NCI-H748 (cell line): ENCODE measurements around the gene PRPF18.

Experiments
- DNase-seq: peaks from one replicate; lab custom pipeline; 2025; ENCODE audit not compliant: unreplicated experiment; lab: John Stamatoyannopoulos, UW

Gene PRPF18

GRCh38 chr10:13637894-13638293, 51.1 kb downstream of the PRPF18 start:
- DNase-seq, result no peak

GRCh38 chr10:13642293-13642692, 55.5 kb downstream of the PRPF18 start:
- DNase-seq, result no peak

GRCh38 chr10:13643016-13643415, 56.3 kb downstream of the PRPF18 start:
- no peak for DNase-seq

GRCh38 chr10:13644866-13645265, 58.1 kb downstream of the PRPF18 start:
- no peak for DNase-seq

- DNase-seq, result no peak
Measured at GRCh38 chr10:13648425-13648824, 61.7 kb downstream of the PRPF18 start.

- DNase-seq, result no peak
Measured at GRCh38 chr10:13649844-13650520, 63.2 kb downstream of the PRPF18 start.

GRCh38 chr10:13650961-13651360, 64.2 kb downstream of the PRPF18 start:
- no peak for DNase-seq

- DNase-seq, result no peak
Measured at GRCh38 chr10:13651969-13652720, 65.4 kb downstream of the PRPF18 start.

GRCh38 chr10:13652860-13653259, 66.1 kb downstream of the PRPF18 start:
- DNase-seq, result no peak

- DNase-seq, result no peak
Measured at GRCh38 chr10:13654118-13654830, 67.5 kb downstream of the PRPF18 start.

- DNase-seq, result no peak
Measured at GRCh38 chr10:13654846-13655245, 68.1 kb downstream of the PRPF18 start.

GRCh38 chr10:13656337-13657100, 69.8 kb downstream of the PRPF18 start:
- no peak for DNase-seq

- DNase-seq, result no peak
Measured at GRCh38 chr10:13657101-13657680, 70.4 kb downstream of the PRPF18 start.

GRCh38 chr10:13658264-13658663, 71.5 kb downstream of the PRPF18 start:
- no peak for DNase-seq

- no peak for DNase-seq
Measured at GRCh38 chr10:13658871-13659685, 72.3 kb downstream of the PRPF18 start.

GRCh38 chr10:13659887-13660550, 73.3 kb downstream of the PRPF18 start:
- DNase-seq, result peak; percentile 15

- DNase-seq, result no peak
Measured at GRCh38 chr10:13660551-13660920, 73.8 kb downstream of the PRPF18 start.

GRCh38 chr10:13661256-13661655, 74.5 kb downstream of the PRPF18 start:
- no peak for DNase-seq

- DNase-seq, result no peak
Measured at GRCh38 chr10:13665516-13666262, 78.9 kb downstream of the PRPF18 start.
